Posterior vena cava (tissue), 2 donors: ENCODE results near the gene MACO1. TPM values are rescaled to one million over a fixed set of nuclear protein-coding genes. Genes with fewer than 3 reads are reported as not detected.
"Not testable (repeated sequence)": the region's sequence is repeated elsewhere in the genome, so short reads cannot be mapped to it uniquely, and the experiment has no call there.

ENCODE experiments used
- DNase-seq: peaks from one replicate; pipeline ENCODE4 v3.0.0-alpha.2; 2020; ENCODE audit warnings: low spot score
- intact Hi-C, 2 donors: fragments of 100-400 bp; cut with DNase I; formaldehyde crosslinking; loops; one replicate each; pipeline versions ENCODE4 v1.14.1 to v1.14.2; 2022 to 2023
- total RNA-seq, 2 donors: library from RNA; stranded (reverse); fragmentation: NEBNext Ultra II Directional; extraction: Animal tissue kit (Norgen Biotek cat#: 25700); gene quantifications; one replicate each; pipeline ENCODE4 v1.2.1, GENCODE V29; 2021
- donor health status: DM: yes; HTN: yes; CAD: no.
- donor health status: DM: yes; HTN: yes; CAD: no.

The MACO1 gene
- total RNA-seq, 2 donors from 2014 or later, result 14.8 to 16.1 TPM

DNA sequence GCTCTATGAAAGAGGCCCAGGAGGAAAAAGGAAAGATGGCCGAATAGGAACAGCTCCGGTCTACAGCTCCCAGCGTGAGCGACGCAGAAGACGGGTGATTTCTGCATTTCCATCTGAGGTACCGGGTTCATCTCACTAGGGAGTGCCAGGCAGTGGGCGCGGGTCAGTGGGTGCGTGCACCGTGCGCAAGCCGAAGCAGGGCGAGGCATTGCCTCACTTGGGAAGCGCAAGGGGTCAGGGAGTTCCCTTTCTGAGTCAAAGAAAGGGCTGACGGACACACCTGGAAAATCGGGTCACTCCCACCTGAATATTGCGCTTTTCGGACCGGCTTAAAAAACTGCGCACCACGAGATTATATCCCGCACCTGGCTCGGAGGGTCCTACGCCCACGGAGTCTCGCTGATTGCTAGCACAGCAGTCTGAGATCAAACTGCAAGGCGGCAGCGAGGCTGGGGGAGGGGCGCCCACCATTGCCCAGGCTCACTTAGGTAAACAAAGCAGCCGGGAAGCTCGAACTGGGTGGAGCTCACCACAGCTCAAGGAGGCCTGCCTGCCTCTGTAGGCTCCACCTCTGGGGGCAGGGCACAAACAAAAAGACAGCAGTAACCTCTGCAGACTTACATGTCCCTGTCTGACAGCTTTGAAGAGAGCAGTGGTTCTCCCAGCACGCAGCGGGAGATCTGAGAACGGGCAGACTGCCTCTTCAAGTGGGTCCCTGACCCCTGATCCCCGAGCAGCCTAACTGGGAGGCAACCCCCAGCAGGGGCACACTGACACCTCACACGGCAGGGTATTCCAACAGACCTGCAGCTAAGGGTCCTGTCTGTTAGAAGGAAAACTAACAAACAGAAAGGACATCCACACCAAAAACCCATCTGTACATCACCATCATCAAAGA is 76.1 kb downstream of the MACO1 start:
- DNase-seq, intact Hi-C loops: not testable (repeated sequence)

- intact Hi-C loops, result no loop called here
- DNase-seq, result peak; percentile 40
Observed at GRCh38 chr1:25513666-25514065, 83.0 kb downstream of the MACO1 start.

GRCh38 chr1:25515033-25515432 is 84.3 kb downstream of the MACO1 start:
- DNase-seq, result peak; percentile 44
- intact Hi-C loops, result no loop called here

- intact Hi-C loops, result no loop called here
- DNase-seq, result peak; percentile 23
Observed at GRCh38 chr1:25516686-25517085, 86.0 kb downstream of the MACO1 start.

DNA sequence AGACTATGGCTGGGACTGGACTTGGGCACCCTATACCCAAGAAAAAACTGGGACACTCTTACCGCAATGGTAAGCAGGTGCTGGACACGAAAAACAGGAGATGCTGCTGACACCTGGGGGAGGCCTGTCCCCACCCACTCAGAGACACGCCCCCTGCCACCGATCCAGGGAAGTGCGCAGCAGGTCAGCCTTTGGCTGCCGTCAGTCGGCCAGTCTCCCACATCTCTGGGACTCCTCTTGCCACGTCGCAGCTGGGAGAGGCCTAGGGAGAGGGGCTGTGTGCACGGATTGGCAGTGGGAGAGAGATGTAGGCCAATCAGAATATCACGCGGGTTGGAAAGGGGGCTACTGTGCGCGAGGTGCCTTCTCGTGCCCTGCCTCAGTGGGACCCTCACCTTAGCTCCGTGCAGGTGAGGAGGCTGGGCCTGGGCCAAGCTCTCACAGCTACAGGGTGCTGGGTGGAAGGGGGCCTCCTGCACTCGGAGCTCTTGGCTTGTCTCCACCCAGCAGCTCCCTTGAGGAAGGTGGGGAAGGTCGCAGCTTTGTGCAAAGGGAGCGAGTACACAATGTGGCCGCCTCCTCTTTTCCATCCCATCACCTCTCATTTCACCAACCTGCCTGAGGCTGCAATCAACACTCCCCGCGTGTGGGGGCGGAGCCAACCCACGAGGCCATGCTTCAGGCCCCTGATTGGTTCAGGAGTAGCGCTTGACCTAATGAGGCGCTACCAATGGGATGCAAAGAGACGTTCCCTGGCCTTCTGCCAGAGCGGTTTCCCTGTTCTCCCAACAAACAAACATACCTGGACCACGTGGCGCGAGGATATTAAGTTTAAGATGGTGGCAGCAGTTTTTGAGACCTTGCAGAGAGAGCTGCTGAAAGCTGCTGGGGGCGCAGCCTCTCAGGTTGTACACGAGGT is 87.0 kb downstream of the MACO1 start:
- DNase-seq, result peak; percentile 66
- intact Hi-C loops, result no loop called here

GRCh38 chr1:25519624-25520023 is 88.9 kb downstream of the MACO1 start:
- intact Hi-C loops, result loop anchor here (10.0 kb wide), 1 partner anchor 115 kb away; no protein-coding TSS in a partner anchor
- peak; percentile 35 for DNase-seq

DNA sequence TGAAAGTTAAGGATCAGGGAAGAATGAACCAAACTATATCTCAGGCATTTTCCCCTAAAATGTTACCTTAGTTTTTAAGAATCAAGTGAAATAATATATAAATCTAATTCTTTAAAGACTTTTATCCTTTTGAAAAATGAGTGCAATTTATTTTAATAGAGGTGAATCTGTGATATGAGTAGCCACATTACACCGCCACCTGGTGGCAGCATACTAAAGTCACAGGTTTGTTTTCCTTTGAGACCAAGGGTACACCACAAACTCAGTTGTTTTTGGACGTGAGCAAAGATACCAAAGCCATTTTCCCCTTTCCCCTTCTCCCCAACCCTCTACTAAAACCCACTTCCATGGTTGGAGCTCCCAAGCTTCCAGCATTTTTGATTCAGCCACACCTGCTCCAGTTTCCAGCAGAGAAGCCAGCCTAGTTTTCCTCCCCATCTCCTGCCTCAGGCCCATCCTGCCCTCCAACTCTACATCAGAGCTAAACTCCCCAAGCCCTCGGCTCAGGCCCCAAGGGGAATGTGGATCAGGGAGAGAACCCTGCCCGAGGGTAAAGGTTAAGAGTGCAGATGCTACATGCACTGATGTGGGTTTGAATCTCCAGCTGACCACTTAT is 89.9 kb downstream of the MACO1 start:
- intact Hi-C loops, result loop anchor here (10.0 kb wide), 1 partner anchor 116 kb away; no protein-coding TSS in a partner anchor

GRCh38 chr1:25522031-25522655 is 91.4 kb downstream of the MACO1 start:
- intact Hi-C loops, result loop anchor here (10.0 kb wide), 1 partner anchor 117 kb away; no protein-coding TSS in a partner anchor
- DNase-seq, result peak; percentile 26

More for the DNA sequence above, 89.9 kb downstream of the MACO1 start:
- peak; percentile 84 for DNase-seq

- intact Hi-C loops, result loop anchor here (10.0 kb wide), 1 partner anchor 119 kb away; no protein-coding TSS in a partner anchor
Observed at GRCh38 chr1:25523542-25523941, 92.8 kb downstream of the MACO1 start.

GRCh38 chr1:25524568-25525360 is 94.1 kb downstream of the MACO1 start:
- intact Hi-C loops, result loop anchor here (10.0 kb wide), 1 partner anchor 120 kb away; no protein-coding TSS in a partner anchor
- no peak for DNase-seq

More at GRCh38 chr1:25523542-25523941, 92.8 kb downstream of the MACO1 start:
- DNase-seq, result peak; percentile 58

- intact Hi-C loops, result loop anchor here (10.0 kb wide), 1 partner anchor 121 kb away; no protein-coding TSS in a partner anchor
- DNase-seq, result no peak
Observed at GRCh38 chr1:25525361-25525688, 94.6 kb downstream of the MACO1 start.

DNA sequence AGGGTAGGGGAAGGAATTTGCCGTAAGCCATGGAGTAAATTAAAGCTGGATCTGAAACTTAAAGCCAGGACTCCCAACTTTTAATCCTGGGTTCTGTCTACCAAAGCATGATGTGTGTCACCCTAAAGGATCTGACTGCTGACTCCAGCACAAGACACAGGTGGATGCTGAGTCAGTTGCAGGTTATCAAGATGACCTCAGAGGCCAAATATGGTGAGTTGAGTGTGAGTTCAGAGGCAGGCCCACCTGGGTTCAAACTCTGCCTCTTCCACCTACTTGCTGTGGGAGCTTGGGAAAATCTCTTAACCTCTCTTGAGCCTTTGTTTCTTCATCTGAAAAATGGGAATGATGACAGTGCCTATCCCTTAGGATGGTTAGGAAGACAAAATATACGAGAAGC is 96.1 kb downstream of the MACO1 start:
- no peak for DNase-seq
- intact Hi-C loops, result loop anchor here (10.0 kb wide), 1 partner anchor 122 kb away; no protein-coding TSS in a partner anchor

DNA sequence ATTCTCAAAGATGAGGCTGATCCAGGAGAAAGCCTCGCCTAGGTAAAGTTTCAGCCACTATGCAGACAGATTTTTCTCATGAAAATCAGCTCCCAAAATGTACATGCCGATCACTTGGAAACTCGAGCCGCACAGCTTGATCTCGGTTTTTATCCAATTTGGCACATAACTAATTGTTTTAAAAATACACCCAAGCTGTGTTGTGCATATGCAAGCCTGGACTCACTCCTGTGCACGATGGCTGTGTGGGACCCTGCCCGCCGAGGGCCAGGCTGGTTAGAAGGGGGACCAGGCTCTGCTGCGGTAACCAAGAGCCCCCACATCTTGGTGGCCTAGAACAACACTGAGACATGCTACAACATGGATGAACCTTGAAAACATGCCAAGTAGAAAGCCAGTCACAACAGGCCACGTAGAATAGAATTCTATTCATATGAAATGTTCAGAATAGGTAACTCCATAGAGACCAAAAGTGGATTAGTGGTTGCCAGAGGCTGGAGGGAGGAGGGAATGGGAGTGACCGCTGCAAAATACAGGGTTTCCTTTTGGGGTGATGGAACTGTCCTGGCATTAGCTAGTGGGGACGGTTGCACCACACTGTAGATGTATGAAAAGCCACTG is 96.6 kb downstream of the MACO1 start:
- intact Hi-C loops, result loop anchor here (10.0 kb wide), 1 partner anchor 123 kb away; no protein-coding TSS in a partner anchor
- no peak for DNase-seq

DNA sequence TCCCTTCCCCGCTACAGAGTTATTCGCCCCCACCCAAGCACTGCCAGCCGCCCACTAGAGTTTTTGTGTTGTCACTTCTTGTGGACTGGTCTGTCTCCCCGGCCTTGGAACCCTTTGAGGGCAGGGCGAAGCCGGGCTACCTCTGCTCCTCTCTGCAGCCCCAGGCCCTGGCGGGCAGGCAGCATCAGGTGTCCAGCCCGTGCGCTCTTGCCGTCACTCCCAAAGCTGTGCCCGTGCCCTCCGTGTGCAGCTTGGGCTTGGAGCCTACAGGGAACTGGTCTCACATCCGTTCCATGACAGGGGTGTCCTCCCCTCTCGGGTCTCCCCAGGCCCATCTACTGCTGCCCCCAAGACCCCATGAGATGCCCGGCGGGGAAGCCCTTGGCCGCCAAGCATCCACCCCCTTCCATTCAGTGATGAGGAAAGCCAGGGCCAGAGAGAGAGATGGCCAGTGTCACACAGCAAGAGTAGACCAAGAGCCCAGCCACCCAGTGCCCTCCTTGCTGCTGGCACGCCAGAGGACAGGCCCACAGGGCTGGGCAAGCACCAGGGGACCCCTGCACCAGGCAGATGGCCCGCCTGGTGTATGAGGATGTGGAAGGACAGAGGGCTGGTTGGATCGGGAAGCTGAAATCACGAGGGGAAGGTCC is 97.4 kb downstream of the MACO1 start:
- DNase-seq, result no peak
- intact Hi-C loops, result loop anchor here (10.0 kb wide), 1 partner anchor 123 kb away; no protein-coding TSS in a partner anchor

- intact Hi-C loops, result loop anchor here (10.0 kb wide), 1 partner anchor 124 kb away; no protein-coding TSS in a partner anchor
- no peak for DNase-seq
Observed at GRCh38 chr1:25528881-25529517, 98.3 kb downstream of the MACO1 start.

DNA sequence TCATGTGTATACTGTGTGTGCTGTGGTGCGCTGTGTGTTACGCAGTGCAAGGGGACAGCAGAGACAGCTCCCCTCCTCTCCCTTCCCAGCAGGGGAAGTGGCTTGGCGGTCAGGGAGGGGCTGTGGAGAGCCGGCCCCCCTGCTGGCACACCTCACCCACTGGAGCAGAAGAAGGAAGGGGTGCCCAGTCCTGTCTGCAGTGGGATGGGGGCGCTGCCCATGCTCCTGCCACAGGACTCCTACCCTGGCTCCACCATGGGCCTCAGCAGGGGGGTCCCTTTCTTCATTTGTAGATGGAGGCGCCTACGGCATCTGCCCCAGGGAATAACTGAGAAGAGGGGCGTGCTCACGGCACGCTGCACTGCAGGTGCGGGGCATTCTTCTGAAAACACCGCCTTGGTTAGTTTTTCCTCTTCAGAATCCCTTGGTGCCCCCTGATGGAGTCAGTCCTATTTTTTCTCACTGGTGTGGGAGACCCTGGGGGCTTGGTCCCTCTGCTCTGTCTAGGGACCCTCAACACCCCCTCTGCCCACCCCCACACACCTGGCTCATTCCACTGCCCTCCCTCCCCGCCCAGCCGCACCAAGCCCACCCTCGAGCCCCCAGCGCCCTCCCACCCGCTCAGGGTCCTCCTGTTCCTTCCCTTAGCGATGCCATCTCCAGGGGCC is 99.0 kb downstream of the MACO1 start:
- intact Hi-C loops, result loop anchor here (10.0 kb wide), 1 partner anchor 125 kb away; no protein-coding TSS in a partner anchor

More for the DNA sequence above, 99.0 kb downstream of the MACO1 start:
- DNase-seq, result no peak
